ENCODE data around the gene MAGI1.
"Not testable (repeated sequence)": the region's sequence is repeated elsewhere in the genome, so short reads cannot be mapped to it uniquely, and the experiment has no call there.

MAGI1 gene

GRCh38 chr3:65617787-65618186 is 420.9 kb downstream of the MAGI1 start:
- intact Hi-C loops (cut with DNase I): no loop called here
- no peak for DNase-seq

- DNase-seq: no peak
- intact Hi-C loops (cut with DNase I): no loop called here
Observed at GRCh38 chr3:65617209-65617608, 421.5 kb downstream of the MAGI1 start.

GRCh38 chr3:65616563-65616962 is 422.2 kb downstream of the MAGI1 start:
- intact Hi-C loops (cut with DNase I): no loop called here
- no peak for DNase-seq

- no peak for DNase-seq
- intact Hi-C loops (cut with DNase I): no loop called here
Observed at GRCh38 chr3:65615329-65615728, 423.4 kb downstream of the MAGI1 start.

GRCh38 chr3:65614585-65614984 is 424.1 kb downstream of the MAGI1 start:
- intact Hi-C loops (cut with DNase I): no loop called here
- no peak for DNase-seq

GRCh38 chr3:65607965-65608460 is 430.7 kb downstream of the MAGI1 start:
- intact Hi-C loops (cut with DNase I): loop anchor here (10.0 kb wide), 1 partner anchor 57 kb away; no protein-coding TSS in a partner anchor

GRCh38 chr3:65607101-65607500 is 431.6 kb downstream of the MAGI1 start:
- intact Hi-C loops (cut with DNase I): loop anchor here (10.0 kb wide), 1 partner anchor 58 kb away; no protein-coding TSS in a partner anchor
- no peak for DNase-seq

More at GRCh38 chr3:65607965-65608460, 430.7 kb downstream of the MAGI1 start:
- DNase-seq: not testable (repeated sequence)

GRCh38 chr3:65605876-65606432 is 432.8 kb downstream of the MAGI1 start:
- intact Hi-C loops (cut with DNase I): loop anchor here (10.0 kb wide), 1 partner anchor 59 kb away; no protein-coding TSS in a partner anchor

GRCh38 chr3:65604863-65605526 is 433.7 kb downstream of the MAGI1 start:
- intact Hi-C loops (cut with DNase I): loop anchor here (10.0 kb wide), 1 partner anchor 60 kb away; no protein-coding TSS in a partner anchor
- DNase-seq: no peak

More at GRCh38 chr3:65605876-65606432, 432.8 kb downstream of the MAGI1 start:
- DNase-seq: no peak

- intact Hi-C loops (cut with DNase I): loop anchor here (10.0 kb wide), 1 partner anchor 61 kb away; no protein-coding TSS in a partner anchor
- DNase-seq: no peak
Observed at GRCh38 chr3:65603631-65604030, 435.1 kb downstream of the MAGI1 start.

GRCh38 chr3:65600888-65601287 is 437.8 kb downstream of the MAGI1 start:
- intact Hi-C loops (cut with DNase I): loop anchor here (10.0 kb wide), 1 partner anchor 64 kb away; no protein-coding TSS in a partner anchor
- DNase-seq: no peak

- intact Hi-C loops (cut with DNase I): loop anchor here (10.0 kb wide), 1 partner anchor 113 kb away; no protein-coding TSS in a partner anchor
- DNase-seq: peak in 39 of 42 donors; percentile 7 to 71 (median 36)
Observed at GRCh38 chr3:65597952-65598413, 440.7 kb downstream of the MAGI1 start.

- DNase-seq: peak; percentile 58 to 90 (median 79)
- intact Hi-C loops (cut with DNase I): loop anchor here (10.0 kb wide), 1 partner anchor 113 kb away; no protein-coding TSS in a partner anchor
Observed at GRCh38 chr3:65597226-65597951, 441.3 kb downstream of the MAGI1 start.

- peak in 38 of 42 donors; percentile 13 to 76 (median 39) for DNase-seq
- intact Hi-C loops (cut with DNase I): loop anchor here (10.0 kb wide), 1 partner anchor 112 kb away; no protein-coding TSS in a partner anchor
Observed at GRCh38 chr3:65596571-65597225, 442.0 kb downstream of the MAGI1 start.

GRCh38 chr3:65596029-65596300 is 442.8 kb downstream of the MAGI1 start:
- peak in 1 of 42 donors; percentile 13 for DNase-seq
- intact Hi-C loops (cut with DNase I): loop anchor here (10.0 kb wide), 1 partner anchor 111 kb away; no protein-coding TSS in a partner anchor

- intact Hi-C loops (cut with DNase I): loop anchor here (10.0 kb wide), 1 partner anchor 111 kb away; no protein-coding TSS in a partner anchor
- peak in 7 of 42 donors; percentile 9 to 24 (median 17) for DNase-seq
Observed at GRCh38 chr3:65595222-65596028, 443.3 kb downstream of the MAGI1 start.

GRCh38 chr3:65593780-65594752 is 444.7 kb downstream of the MAGI1 start:
- intact Hi-C loops (cut with DNase I): loop anchor here (10.0 kb wide), 1 partner anchor 109 kb away; no protein-coding TSS in a partner anchor
- DNase-seq: peak in 6 of 42 donors; percentile 13 to 60 (median 29)

Data from head of caudate nucleus (tissue), 42 donors.